ENCODE measurements around the gene ATP6AP1. TPM values are rescaled to one million over a fixed set of nuclear protein-coding genes. Genes with fewer than 3 reads are reported as not detected.

Gene ATP6AP1
- total RNA-seq, 1 donor from 2014 or later: 77.6 TPM

DNA sequence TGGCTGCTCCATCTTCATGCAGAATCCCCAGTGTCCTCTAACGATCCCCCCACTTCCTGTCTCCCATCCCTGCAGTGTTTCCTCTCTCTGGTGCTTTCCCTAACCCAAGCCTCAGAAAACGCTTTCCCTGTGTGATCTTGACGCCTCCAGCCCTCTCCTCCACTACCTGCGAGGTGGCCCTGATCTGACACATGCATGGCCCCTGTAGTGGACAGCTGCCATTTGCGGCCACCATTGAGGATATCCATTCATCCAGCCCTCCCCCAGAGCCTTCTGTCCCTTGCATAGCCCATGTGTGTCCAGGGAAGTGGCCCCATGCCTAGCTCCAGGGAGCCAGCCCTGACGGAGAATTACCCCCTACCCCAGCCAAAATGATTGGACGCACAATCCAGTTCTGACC is 54.8 kb downstream of the ATP6AP1 start:
- TF ChIP-seq CTCF (IDR thresholded peaks at IDR 0.05; ENCODE audit: unreplicated experiment): no peak
- Mint-ChIP-seq H3K36me3 (peaks cover 6% of the 10 kb centered on the region), H3K4me1 (peaks cover 7% of the 10 kb centered on the region), H3K27ac (no peak overlapping the region), H3K4me3 (no peak overlapping the region), H3K9me3 (peaks cover 4% of the 10 kb centered on the region), H3K27me3 (ENCODE audit: low read depth) (no peaks in the 10 kb centered on the region)
- DNase-seq (ENCODE audit: low spot score in 2 of 2, unreplicated experiment in 2 of 2): no peak

DNA sequence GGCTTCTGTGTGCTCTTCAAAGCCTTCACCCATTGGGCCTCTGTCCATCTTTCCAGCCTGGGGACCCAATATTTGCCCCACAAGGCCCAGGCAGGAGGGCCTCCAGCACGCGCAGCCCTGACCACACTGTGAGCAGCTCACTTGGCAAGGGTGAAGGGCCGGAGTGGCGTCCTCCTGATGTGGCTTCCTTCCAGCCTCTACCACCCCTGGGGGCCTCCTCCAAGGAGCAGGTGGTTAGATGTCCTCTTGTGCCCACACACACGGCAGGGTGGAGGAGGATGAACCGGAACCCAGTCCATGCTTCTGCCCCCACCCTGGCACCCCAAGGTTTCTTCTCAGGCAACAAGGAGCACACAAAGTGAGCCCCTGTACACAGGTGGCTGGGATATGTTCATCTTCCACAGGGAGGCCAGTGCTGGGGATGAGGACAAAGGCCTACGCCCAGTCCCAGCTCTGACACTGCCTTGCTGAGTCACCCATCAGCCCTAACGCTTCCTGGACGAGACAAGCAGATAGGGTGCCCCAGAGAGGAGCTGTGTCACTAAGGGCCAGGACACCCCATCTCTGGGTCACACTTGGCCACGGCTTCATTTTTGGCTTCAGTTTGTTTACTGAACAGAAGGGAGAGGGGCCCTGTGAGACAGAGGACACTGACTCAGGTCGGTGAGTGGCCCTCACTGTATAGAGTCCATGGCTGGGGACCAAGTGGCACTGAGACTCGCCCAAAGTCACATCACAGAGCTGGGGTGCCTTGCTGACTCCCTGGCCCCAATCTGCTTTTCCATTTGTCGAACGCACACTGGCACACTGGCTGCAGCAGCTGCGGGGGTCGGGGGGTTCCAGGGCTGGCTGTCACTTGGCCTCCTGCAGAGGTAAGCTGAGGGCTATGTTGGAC is 56.0 kb downstream of the ATP6AP1 start:
- no peak for DNase-seq (ENCODE audit: low spot score in 2 of 2, unreplicated experiment in 2 of 2)
- TF ChIP-seq CTCF (IDR thresholded peaks at IDR 0.05; ENCODE audit: unreplicated experiment): no peak
- Mint-ChIP-seq H3K9me3 (peaks cover 4% of the 10 kb centered on the region), H3K36me3 (peaks cover 6% of the 10 kb centered on the region), H3K27ac (no peak overlapping the region), H3K4me1 (peaks cover 9% of the 10 kb centered on the region), H3K4me3 (no peak overlapping the region), H3K27me3 (ENCODE audit: low read depth) (no peaks in the 10 kb centered on the region)

DNA sequence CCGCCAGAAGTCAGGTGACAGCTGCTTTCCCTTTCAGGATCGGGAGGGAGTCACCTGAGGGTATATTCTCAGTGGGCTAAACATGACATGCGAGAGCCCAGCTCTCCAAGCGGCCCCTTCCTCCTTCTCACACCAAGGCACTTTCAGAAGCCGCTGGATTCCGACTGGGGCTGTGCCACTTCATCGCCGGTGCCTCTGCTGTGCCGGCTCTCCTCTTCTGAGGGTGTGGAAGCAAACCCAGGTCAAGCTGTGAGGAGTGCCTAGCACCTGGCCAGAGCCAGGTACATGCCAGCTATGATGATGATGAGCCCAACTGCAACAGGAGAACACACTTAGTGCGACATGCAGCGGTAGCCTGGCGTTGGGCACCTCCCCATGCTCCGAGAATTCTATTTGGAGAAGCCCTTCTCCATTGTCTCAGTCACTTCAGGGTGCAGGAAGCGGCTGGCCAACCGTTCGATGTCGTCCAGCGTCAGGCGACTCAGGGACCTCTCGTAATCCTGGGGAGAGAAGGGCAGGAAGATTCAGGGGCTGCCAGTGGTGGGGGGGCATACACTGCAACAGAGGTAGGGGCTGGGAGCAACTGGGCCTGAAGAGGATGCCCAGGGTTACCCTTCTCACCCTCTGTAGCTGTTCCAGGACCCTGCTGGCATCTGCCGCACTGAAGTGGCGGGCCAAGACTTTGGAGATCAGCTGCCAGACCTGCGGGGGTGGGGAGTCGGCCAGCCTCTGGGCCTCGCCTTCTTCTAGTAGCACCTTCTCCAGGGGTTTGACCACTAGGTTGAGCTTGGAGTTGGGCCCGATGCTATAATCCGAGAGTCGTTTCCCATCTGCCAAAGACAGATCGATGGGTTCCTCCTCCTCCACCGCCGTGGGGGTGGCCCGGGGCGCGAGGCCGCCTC is 56.9 kb downstream of the ATP6AP1 start:
- peaks cover 4% of the 10 kb centered on the region for H3K9me3 Mint-ChIP-seq

DNA sequence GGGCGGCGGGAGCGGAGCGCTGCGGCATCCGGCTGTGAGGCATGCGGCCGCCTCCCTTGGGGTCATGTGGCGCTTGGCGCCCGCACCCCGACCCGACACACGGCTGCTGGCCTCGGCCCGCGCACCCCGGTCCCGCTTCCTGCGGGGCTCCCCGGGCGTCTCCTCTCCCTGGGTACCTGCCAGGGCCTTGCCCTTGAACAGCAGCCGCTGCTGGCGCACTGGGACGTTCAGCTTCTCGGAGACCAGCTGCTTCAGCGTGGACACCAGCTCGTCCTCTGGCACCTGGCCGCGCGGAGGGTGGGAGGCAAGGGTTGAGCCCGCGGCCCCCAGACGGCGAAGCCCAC is 57.5 kb downstream of the ATP6AP1 start:
- TF ChIP-seq CTCF (IDR thresholded peaks at IDR 0.05; ENCODE audit: unreplicated experiment): no peak
- Mint-ChIP-seq H3K4me1 (peaks cover 12% of the 10 kb centered on the region), H3K4me3 (peak overlapping the region; percentile 41), H3K27me3 (ENCODE audit: low read depth) (no peaks in the 10 kb centered on the region), H3K36me3 (peaks cover 6% of the 10 kb centered on the region), H3K9me3 (peaks cover 4% of the 10 kb centered on the region), H3K27ac (no peak overlapping the region)
- peak in 1 of 2 experiments; percentile 46 for DNase-seq (ENCODE audit: low spot score in 2 of 2, unreplicated experiment in 2 of 2)

More for the DNA sequence above, 56.9 kb downstream of the ATP6AP1 start:
- TF ChIP-seq CTCF (IDR thresholded peaks at IDR 0.05; ENCODE audit: unreplicated experiment): no peak
- Mint-ChIP-seq H3K36me3 (peaks cover 6% of the 10 kb centered on the region), H3K4me3 (peak overlapping the region; percentile 57), H3K4me1 (peaks cover 12% of the 10 kb centered on the region), H3K27ac (no peak overlapping the region), H3K27me3 (ENCODE audit: low read depth) (no peaks in the 10 kb centered on the region)
- DNase-seq (ENCODE audit: low spot score in 2 of 2, unreplicated experiment in 2 of 2): no peak

Small RNA genes lying within 50 kb of the gene (microRNA-seq; reads per million reads assigned to microRNA genes)
- gene MIR6858: 6.2 reads per million, percentile 24 among the genes with 10 or more reads in this experiment

Other genes starting within 250 kb of the ATP6AP1 start
- not detected in 3 replicates for gene OPN1MW, start 246.1 kb upstream of the ATP6AP1 start, total RNA-seq
- gene OPN1MW2, start 208.9 kb upstream of the ATP6AP1 start, total RNA-seq: not detected in 3 replicates
- gene OPN1MW3, start 171.1 kb upstream of the ATP6AP1 start, total RNA-seq: not detected in 3 replicates
- gene TEX28, start 133.6 kb upstream of the ATP6AP1 start, total RNA-seq: not detected in 3 replicates
- 0.20 to 0.59 TPM (median 0.38 TPM) in 3 replicates for gene TKTL1, start 132.9 kb upstream of the ATP6AP1 start, total RNA-seq
- gene FLNA, start 54.0 kb upstream of the ATP6AP1 start, total RNA-seq: 1,336 to 1,412 TPM (median 1,356 TPM) in 3 replicates
- 71.4 to 76.3 TPM (median 71.9 TPM) in 3 replicates for gene EMD, start 49.4 kb upstream of the ATP6AP1 start, total RNA-seq
- 2,969 to 3,108 TPM (median 3,066 TPM) in 3 replicates for gene RPL10, start 30.3 kb upstream of the ATP6AP1 start, total RNA-seq
- gene DNASE1L1, start 19.4 kb upstream of the ATP6AP1 start, total RNA-seq: 18.5 to 19.4 TPM (median 18.6 TPM) in 3 replicates
- gene TAFAZZIN, start 17.1 kb upstream of the ATP6AP1 start, total RNA-seq: 36.7 to 40.8 TPM (median 40.3 TPM) in 3 replicates
- 142 to 150 TPM (median 144 TPM) in 3 replicates for gene GDI1, start 8.5 kb downstream of the ATP6AP1 start, total RNA-seq
- 52.5 to 57.6 TPM (median 54.1 TPM) in 3 replicates for gene FAM50A, start 15.5 kb downstream of the ATP6AP1 start, total RNA-seq
- 126 to 133 TPM (median 128 TPM) in 3 replicates for gene PLXNA3, start 29.6 kb downstream of the ATP6AP1 start, total RNA-seq
- 15.3 to 16.5 TPM (median 15.8 TPM) in 3 replicates for gene LAGE3, start 50.6 kb downstream of the ATP6AP1 start, total RNA-seq
- 28.4 to 29.3 TPM (median 29.2 TPM) in 3 replicates for gene UBL4A, start 57.9 kb downstream of the ATP6AP1 start, total RNA-seq
- 30.1 to 30.8 TPM (median 30.2 TPM) in 3 replicates for gene SLC10A3, start 62.0 kb downstream of the ATP6AP1 start, total RNA-seq
- gene FAM3A, start 87.6 kb downstream of the ATP6AP1 start, total RNA-seq: 39.1 to 42.9 TPM (median 41.1 TPM) in 3 replicates
- 54.4 to 56.5 TPM (median 55.8 TPM) in 3 replicates for gene G6PD, start 118.2 kb downstream of the ATP6AP1 start, total RNA-seq
- gene IKBKG, start 118.9 kb downstream of the ATP6AP1 start, total RNA-seq: 19.1 to 20.6 TPM (median 19.1 TPM) in 3 replicates
- not detected in 3 replicates for gene CTAG1A, start 156.5 kb downstream of the ATP6AP1 start, total RNA-seq
- not detected in 3 replicates for gene CTAG1B, start 190.6 kb downstream of the ATP6AP1 start, total RNA-seq
- gene CTAG2, start 224.9 kb downstream of the ATP6AP1 start, total RNA-seq: not detected in 3 replicates

Data from mesothelial cell of epicardium (in vitro differentiated cells).